ENCODE measurements around the gene HIVEP3.

HIVEP3 gene

DNA sequence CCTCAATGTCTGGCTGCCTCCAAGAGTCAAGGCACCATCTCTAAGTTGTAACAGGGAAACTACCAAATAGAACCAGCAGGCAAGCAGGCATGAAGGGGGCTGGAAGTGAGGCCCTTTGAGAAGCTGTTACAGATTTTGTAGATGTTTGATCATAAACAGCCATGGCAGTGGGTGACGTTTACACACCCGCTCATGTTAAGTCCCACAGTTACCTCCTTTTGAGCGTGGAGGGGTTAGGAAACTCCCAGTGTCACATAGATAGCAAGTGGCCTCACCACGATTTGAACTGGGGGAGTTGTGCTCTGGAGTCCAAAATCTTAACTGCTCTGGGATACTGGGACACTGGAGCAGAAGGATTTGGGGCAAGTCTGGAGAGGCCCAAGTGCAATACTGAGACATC is 192.4 kb downstream of the HIVEP3 start:
- no peak for DNase-seq

DNA sequence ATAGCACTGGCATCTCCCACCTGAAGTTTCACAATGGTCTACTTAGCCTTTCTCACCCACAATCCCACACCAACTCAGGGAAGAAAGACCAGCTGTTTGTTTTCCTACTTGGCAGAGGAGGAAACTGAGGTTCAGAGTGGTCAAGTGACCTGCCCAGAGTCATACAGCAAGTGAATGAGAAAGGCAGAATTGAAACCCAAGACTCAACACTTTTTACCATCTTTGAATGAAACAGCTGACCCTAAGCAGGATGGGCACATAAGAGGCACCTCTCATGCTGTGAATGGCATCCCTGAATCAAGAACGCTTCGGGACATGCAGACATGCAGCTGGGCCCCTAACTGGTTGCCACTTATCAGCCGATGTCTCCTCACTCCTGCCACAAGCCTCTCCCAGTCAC is 193.8 kb downstream of the HIVEP3 start:
- no peak for DNase-seq

DNA sequence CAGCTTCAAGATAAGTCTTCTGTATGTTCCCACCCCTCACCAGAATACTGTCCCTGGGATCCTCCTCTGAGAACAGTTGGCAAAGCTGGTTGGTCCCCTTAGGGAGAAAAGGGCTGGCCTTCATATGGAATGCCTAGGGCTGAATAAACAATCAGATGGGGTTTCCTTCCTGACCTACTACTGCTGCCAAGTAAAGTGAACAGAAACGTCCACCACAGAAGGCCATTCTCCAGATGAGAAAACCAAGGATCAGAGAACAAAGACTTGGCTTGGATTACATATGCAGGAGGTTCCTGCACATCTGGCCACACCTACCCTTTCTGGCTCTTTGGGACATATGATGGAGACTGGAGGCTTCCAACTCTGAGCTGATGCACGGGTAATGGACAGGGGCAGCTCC is 194.5 kb downstream of the HIVEP3 start:
- DNase-seq, result no peak

DNA sequence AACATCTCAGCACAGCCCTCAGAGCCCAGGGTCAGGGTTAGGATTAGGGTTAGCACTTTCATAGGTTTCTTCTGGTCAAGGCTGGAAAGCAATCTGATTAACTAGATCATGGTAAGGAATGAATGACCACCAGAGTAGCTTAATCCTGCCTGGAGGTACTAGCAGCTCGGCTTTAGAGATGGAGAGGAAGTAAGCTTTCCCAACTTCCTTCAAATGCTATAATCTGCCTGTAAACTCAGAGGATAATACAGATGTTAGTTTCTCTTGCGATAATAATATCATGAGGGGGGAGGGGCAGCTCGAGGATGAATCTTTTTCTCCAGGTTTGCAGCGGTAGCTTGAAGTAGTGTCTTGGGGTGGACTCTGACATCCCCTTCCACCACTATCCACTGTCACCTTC is 194.9 kb downstream of the HIVEP3 start:
- DNase-seq, result no peak

DNA sequence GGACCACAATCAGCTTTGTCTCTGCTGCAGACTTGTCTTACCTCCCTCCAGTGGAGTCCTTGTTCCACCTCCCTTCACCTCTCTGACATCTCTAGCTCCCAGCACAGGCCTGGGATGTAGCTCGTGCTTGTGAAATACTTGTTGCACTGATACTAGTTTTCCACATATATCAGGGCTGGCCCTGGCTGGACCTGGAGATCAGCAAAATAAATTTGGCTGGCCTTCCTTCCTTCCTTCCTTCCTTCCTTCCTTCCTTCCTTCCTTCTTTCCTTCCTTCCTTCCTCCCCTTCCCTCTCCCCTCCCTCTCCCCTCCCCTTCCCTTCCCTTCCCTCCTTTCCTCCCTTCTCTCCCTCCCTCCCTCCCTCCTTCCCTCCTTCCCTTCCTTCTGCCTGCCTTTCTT is 196.5 kb downstream of the HIVEP3 start:
- no peak for DNase-seq

DNA sequence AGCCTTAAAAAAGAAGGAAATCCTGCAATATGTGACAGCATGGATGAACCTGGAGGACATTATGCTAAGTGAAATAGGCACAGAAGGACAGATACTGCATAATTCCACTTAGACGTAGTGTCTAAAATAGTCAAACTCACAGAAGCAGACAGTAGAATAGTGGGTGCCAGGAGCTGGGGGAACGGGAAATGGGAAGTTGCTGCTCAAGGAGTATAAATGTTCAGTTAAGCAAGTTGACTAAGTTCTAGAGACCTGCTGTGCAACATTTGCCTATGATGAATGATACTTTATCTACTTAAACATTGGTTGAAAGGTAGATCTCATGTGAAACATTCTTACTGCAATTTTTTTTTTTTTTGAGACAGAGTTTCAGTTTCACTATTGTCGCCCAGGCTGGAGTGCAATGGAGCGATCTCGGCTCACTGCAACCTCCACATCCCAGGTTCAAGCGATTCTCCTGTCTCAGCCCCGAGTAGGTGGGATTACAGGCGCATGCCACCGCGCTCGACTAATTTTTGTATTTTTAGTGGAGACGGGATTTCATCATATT is 197.8 kb downstream of the HIVEP3 start:
- DNase-seq, result no peak

DNA sequence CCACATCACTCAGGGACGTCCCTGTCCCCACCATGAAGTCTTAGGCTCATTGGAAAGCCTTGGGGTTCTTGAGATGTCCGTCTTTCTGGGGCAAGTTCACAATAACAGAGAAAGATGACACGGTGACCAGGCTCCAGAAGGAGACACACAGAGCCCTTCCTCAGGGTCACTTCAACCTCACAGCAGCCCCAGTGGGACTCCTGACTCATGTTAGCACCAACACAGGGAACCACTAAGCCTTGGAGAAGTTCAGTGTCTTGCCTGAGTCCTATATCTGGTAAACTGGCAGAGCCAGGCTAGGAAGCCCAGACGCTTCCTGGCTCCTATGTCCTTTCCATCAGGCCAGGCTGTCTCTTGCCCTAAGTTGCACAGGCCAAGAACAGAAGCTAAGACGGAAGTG is 199.1 kb downstream of the HIVEP3 start:
- no peak for DNase-seq

DNA sequence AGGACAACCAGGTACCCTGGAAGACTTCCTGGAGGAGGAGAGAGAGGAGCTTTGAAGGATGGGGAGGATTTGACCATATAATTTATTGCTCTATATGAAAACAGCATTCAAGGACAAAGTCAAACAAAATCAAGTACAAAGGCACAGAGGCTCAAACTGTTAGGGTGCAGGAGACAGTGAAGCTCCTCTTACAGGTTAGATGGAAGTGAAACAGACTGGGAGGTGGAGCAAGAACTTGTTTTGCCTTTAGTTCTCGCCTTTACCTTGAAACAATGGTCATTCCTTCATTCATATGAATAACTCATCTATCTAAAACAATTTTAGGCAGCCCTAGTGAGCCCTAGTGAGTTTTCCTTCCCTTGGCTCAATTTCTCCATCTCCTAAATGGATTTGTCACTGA is 199.6 kb downstream of the HIVEP3 start:
- DNase-seq, result no peak

DNA sequence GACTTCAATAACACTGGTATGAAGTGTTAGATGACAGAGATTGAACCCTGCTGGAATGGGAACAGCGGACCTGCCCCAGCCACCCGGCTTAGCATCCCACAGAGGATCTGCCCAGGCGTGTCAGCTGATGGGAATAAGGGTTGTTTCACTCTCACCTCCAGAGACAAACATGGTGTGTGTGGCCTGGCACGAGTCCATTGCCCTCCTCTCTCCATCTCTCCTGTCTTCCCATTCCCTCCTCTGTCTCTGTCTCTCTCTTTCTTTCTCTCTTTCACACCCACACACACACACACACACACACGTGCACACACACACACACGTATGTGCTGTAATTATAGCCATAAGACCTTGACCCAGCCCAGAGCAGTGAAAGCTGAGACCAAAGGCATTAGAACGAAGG is 200.2 kb downstream of the HIVEP3 start:
- no peak for DNase-seq

DNA sequence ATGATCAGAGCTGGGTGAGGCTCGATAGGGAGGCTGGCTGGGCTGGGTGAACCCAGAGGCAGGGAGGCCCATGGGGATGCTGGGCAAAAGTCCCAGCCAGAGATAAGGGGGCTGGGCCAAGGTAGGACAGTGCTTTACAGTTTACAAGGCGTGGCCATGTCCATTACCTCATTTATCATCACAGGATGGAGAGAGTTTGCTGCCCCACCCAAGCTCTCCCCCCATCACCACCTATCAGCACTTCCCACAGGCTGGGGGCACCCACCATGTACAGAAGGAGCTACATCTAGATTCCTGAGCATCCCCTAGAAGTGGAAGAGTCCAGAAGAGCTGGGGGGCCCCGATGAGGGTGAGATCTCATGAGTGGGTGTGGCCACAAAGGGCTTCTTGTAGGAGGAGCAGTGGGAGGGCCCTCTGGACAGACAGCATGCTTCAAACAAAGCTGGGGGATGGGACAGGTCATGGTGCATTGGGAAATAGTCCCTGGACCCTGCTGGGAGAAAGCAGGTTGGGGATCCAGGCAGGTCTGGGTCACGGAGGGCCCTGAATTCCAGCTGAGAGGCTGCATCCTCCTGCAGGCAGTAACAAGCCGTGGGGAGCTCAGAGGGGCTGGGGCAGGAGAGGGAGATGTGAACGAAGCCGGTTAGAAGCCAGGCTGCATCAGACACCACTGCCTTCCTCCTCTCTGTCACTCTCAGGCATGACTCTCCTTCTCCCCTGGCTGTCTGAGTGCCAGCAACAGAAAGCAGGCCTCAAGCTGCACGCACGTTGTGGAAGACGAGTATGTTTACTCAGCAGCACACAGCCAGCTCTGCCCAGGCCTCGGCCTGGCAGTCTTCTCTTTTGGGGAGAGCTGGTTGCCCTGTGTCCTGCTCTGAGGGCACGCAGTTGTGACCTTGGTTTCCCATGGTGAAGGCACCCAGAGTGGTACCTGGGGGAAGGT is 202.3 kb downstream of the HIVEP3 start:
- DNase-seq, result no peak

DNA sequence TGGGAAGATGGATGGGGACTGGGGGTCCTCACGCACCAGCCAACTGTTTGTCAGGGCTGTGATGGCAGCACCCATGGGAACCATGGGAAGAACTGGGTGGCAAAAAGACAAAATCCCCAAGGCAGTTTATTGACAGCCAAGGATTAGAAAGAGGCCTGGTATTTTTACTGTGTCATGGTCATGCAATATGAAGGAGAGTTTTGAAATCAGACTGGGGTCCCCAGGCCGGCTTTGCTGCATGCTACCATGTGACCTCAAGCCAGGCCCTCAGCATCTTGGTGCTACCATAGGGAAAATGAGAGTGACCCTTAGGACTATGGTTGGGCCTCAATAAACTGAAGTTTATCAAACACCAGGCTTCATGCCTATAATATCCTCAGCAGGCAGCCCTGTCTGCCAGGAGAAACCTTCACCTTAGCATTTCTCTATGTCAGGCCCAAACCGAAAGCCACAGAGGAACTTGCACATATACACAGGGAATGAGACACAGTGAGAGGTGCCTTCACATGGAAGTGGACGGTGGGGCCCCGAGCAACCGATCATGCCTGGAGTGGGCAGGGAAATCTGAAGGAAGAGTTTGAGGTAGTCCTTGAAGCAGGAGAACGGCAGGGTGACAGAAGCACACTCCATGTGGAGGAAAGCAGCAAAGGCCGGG is 203.2 kb downstream of the HIVEP3 start:
- no peak for DNase-seq

DNA sequence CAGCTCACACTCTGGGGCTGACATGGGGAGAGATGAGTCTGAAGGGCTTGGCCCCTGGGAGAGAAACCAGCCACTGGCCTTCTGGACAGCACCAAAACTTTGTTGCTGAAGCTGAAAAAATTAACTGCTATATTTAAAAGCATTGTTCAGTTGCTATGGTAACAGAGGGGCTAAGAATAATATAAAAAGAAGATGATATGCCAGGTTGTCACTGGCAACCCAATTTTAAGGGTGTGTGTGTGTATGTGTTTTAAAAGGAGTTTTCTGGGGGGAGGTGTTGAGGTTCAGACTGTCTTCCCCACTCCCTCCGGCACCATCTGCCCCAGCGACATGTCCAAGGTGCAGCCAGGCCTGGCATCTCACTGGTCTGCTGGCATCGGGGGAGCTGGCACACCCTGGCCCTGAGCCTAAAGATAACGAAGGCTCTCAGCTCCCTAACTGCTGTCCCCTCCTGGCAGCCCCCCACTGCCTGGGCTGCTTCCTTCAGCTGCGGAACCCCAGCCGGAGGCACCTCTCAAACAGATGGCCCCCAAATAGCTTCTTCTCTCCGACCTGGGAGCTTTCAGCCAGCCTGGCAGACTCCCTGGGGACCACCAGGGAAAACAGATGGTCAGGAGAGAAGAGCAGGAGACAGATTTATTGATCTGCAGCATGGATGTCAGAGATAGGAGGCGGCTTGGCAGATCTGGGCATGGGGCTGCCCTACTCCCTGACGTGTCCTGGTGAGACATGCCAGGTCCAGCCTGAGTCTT is 203.9 kb downstream of the HIVEP3 start:
- DNase-seq, result no peak

DNA sequence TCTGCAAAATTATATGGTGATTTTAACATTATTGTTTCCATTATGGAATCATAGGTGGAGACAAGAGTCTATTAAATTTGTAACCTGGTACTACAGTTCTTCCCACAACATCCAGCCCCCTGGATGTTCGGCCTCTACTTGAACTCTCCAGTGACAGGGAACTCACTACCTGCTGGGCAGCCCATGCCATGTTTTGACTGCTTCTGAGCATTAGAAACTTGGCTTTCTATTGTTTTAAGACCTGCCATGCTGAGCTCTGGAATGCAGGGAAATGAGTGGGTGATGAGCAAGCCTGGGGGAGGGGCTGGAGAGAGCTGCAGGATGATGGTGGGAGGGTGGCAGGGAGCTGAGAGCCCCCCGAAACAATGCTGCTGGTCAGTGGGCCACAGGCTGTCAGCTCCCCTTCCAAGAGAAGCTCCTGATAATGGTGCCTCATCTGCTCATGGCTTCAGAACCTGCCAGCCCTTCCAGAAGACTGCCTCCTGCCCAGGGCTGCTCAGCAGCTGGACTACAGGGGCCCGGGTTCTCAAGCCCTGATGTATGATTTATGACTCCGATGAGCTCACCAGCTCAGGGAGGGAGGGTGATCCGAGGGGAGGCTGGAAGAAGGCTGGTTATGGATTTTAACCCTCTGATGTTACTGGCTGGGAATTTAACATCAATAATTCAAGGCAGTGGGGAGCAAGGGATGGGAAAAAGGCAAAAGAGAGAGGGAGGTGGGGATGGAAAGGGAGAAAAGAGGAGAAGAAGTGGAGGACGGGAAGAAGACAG is 205.0 kb downstream of the HIVEP3 start:
- DNase-seq, result peak; percentile 63

DNA sequence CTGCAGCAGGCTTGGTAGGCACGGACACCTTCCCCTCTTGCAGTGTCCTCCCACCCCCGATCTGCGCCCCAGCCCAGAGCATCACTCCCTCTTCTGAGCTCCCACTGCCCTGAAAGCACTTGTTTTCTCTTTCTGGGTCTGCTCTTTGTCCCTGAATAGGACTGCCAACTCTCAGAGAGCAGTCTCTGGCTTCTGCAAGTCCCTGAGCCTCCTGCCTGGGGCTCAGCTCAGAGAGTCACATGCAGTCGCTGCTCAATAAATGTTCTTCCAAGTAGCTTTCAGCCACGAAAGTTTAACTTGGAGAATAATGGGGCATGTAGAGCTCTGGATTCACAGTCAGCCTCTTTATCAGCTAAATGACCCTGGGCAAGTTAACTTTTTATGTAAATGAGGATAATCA is 205.6 kb downstream of the HIVEP3 start:
- DNase-seq, result no peak

DNA sequence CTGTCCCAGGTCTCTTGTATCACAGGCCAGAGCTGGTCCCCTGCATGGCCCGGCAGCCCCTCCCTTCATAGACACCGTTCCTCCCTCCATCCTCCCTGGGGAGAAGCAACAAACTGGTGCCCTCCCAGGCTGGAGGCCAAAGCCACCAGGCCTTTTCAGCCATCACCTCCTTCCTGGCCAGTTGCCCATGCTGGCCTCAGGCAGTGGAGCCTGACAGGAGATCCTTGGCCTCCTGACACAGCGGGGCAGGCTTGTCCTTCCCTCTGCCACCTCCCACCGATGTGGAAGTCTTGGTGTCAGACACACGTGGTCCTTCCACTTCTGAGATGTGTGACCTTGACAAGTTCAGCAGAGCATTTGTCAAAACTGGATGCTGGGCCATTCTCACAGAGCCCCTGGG is 206.0 kb downstream of the HIVEP3 start:
- no peak for DNase-seq

DNA sequence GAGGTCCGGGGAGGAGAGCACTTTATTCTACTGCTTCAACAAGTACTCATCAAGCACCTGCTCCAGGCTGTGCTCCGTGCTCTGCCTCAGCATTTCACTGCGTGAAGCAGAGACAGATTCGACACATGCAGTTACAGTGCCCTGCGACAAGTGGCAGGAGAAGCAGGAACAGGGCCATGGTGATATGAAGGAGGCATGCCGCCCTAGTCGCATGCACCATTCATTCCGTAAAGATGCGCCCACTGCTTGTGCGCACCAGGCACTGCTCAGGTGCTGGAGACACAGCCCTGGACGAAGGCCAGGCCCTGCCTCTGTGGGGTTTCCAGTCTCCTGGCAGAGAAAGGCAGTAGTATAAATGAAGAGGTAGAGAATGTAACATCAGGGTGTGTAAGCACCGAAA is 206.6 kb downstream of the HIVEP3 start:
- no peak for DNase-seq

DNA sequence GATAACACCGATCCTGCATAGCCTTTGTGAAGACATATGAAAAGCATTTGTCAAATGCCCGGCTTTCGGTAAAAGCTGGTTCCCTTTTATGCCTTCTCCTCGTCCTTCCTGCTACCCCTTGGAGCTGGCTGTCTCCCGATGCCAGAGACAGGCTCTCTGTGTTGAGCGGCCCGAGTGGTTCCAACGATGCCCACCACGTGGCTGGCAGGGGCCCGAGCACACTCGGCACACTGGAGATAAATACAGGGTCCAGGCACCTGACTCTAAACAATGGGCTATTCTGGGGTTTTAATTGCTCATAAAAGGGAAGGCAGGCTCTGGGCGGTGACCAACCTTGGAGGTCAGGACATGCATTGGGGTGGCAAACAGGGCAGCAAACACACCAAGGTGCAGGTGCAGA is 207.1 kb downstream of the HIVEP3 start:
- no peak for DNase-seq

DNA sequence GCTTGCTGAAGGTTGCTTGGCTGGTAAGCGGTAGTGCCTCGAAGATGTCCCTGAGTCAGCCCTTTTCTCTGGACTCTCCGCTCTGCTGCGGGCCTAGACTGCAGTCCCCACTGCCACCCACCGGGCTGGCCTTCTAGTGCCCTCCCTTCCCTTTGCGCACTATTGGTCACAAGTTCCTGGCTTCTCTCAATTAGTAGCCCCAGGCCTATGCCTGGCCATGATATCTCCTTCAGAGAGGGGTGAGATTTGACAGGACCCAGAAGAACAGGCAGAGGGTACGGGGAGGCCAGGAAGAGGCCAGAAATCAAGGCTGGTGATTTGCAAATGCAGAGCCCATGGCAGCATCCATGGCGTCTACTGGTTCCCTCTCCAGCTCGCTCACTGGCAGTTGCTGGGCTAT is 207.7 kb downstream of the HIVEP3 start:
- no peak for DNase-seq

DNA sequence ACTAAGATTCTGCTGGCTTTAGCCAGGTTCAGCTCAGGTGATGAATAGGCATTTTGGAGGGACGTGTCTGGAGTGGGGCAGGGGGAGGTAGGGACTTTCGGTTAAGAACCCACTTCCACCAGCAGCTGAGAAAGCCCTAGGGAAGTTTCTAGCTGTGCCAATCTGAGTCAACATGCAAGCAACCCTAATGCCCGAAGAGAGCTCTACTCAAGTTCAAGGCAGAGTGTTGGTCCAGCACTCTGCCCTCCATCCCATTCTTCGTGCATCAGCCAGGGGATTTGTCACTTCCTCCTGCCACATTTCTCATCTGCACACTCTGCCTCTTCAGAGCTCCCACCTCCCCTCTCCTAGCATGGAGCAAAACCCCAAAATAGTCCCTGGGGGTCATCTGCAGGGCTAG is 208.8 kb downstream of the HIVEP3 start:
- no peak for DNase-seq

DNA sequence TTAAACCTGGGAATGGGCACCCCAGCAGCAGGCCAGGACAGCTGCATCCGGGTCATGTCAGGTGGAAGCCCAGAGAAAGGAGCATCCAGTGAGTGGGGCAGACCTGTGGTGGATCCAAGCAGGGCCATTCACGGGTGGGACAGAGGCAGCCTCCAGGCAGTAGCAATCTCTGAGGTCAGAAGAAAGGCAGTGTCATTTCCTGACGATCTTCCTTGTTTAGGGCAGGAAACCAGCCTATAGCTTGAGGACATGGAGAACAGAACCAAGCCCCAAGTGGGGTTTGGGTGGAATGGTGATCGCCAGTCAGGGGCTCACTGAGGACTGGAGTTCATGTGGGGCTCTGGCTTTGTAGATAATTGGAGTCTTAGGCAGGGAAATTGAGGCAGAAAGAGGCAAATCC is 209.4 kb downstream of the HIVEP3 start:
- no peak for DNase-seq

DNA sequence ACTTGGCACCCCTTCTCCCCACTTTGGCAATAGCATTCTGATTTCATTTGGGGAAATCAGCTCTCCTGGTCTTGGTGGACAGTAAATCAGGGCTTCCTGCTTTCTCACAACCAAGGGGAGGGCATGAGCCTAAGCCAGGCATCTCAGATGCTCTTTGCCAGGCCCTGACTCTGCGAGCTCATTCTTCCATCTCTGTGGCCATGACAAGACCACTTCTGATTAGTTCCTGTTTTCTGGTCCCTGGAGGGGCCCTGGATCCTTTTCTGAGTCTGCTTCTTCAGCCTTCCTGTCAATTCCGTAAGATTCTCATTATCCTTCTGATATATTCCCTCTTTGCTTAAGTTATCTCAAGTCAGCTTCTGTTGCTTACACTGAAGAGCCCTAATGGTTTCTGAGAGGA is 210.4 kb downstream of the HIVEP3 start:
- DNase-seq, result no peak

DNA sequence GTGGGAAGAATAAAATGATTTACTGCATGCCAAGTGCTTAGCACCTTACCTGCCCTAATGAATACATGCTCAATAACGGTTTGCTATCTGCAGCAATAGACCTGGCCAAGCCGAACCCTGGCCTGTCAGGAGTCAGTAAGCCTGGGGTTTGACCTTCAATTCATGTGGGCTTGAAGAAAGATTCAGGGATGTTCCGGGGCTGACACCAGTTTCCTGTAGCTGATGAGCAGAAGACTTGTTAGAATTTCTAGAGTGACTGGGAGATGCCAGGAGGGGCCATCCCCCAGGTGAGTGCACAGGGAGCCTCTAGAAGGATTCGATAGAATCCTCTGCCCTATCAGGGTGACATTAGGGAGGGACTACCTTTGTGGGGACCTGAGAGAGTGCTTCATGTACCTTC is 210.9 kb downstream of the HIVEP3 start:
- no peak for DNase-seq

DNA sequence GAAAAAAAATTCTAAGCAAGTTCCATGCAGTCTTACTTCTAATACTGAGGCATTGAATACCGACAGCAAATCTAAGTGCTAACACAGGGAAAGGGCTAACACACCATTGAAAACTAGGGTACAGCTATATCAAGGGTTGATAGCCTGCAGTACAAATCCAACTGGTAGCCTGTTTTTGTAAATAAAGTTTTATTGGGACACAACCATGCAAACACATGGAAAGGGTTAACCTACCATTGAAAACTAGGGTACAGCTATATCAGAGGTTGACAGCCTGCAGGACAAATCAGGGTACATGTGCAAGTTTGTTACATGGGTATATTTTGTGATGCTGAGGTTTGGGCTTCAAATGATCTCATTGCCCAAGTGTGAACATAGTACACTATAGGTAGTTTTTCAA is 212.9 kb downstream of the HIVEP3 start:
- no peak for DNase-seq
